Endothelial cell of umbilical vein (primary cell): Measurements from ENCODE around the gene PTPRZ1. TPM values are rescaled to one million over a fixed set of nuclear protein-coding genes. Genes with fewer than 3 reads are reported as not detected.

Source experiments
- BruUV-seq: library from RNA; stranded (reverse); fragments of 400-500 nt; replicated peaks from 2 replicates; lab custom pipeline; 2021; lab: Mats Ljungman, UMichigan
- CTCF ChIA-PET: fragments of 300-600, 350-600 bp; sonication (Branson Sonifier 250); formaldehyde crosslinking; loops from one replicate; lab custom pipeline; 2021; ENCODE audit warnings: antibody characterized with exemption, inconsistent platforms; lab: Charles Lee
- POLR2A ChIA-PET: fragments of 300-600, 350-600 bp; sonication (Branson Sonifier 250); formaldehyde crosslinking; loops from one replicate; lab custom pipeline; 2021; ENCODE audit warnings: antibody characterized with exemption, inconsistent platforms; lab: Charles Lee
- DNase-seq: peaks from one replicate; pipeline ENCODE4 v3.0.0-alpha.2; 2011; ENCODE audit warnings: low read depth, low spot score
- FAIRE-seq: peaks from 2 replicates; lab custom pipeline; 2011; peaks lifted over from hg19 to GRCh38; lab: Jason Lieb, UNC
- H2AFZ ChIP-seq: 2 replicates; pipeline ENCODE4 v1.6.0; 2012; ENCODE audit warnings: low read depth, low read length, control low read depth, inconsistent platforms
- H3K27ac ChIP-seq: 2 replicates; pipeline ENCODE4 v1.5.1; 2011; ENCODE audit warnings: low read depth, mild to moderate bottlenecking, control low read depth, low read length, moderate library complexity; ENCODE audit not compliant: insufficient read depth
- H3K27me3 ChIP-seq, 2 experiments: 2 replicates each; pipeline versions ENCODE4 v1.6.0 to v1.6.1; 2011; ENCODE audit warnings: low read length in 2 of 2, mixed read lengths in 1 of 2; ENCODE audit not compliant: control insufficient read depth in 2 of 2, insufficient read depth in 2 of 2
- H3K36me3 ChIP-seq, 2 experiments: 2 replicates in 1 of 2; 3 replicates in 1 of 2; pipeline ENCODE4 v1.5.1; 2011; ENCODE audit warnings: low read length in 2 of 2, mild to moderate bottlenecking in 1 of 2, moderate library complexity in 1 of 2; ENCODE audit not compliant: control insufficient read depth in 2 of 2, insufficient read depth in 2 of 2; ENCODE audit errors: extremely low read depth in 1 of 2
- H3K4me1 ChIP-seq: 3 replicates; pipeline ENCODE4 v1.5.1; 2011; ENCODE audit warnings: mild to moderate bottlenecking, low read length; ENCODE audit not compliant: control insufficient read depth, insufficient read depth; ENCODE audit errors: extremely low read depth
- H3K4me2 ChIP-seq: 2 replicates; pipeline ENCODE4 v1.6.1; 2011; ENCODE audit warnings: low read length, control low read depth, mixed read lengths; ENCODE audit not compliant: insufficient read depth
- H3K4me3 ChIP-seq, 3 experiments: fragments of 200-600 bp in 1 of 3; sonication (generic), shearing (Covaris generic) in 1 of 3; replicated peaks in 1 of 3; 2 replicates each; pipeline ENCODE4 v1.5.1; 2011 to 2016; ENCODE audit warnings: control low read depth in 3 of 3, low read length in 3 of 3, mild to moderate bottlenecking in 2 of 3, inconsistent platforms in 1 of 3, low read depth in 1 of 3, moderate library complexity in 1 of 3; ENCODE audit not compliant: insufficient read depth in 1 of 3
- H3K79me2 ChIP-seq: 2 replicates; pipeline ENCODE4 v1.6.0; 2012; ENCODE audit warnings: low read length, inconsistent platforms; ENCODE audit not compliant: control insufficient read depth, insufficient read depth
- H3K9ac ChIP-seq: replicated peaks from 2 replicates; pipeline ENCODE3; 2011; ENCODE audit warnings: low read length, control low read depth; ENCODE audit not compliant: insufficient read depth; ENCODE audit errors: extremely low read depth
- H3K9me1 ChIP-seq: replicated peaks from 3 replicates; pipeline ENCODE4 v1.6.0; 2011; ENCODE audit warnings: mild to moderate bottlenecking, low read length; ENCODE audit not compliant: control insufficient read depth, insufficient read depth; ENCODE audit errors: extremely low read depth
- H3K9me3 ChIP-seq: replicated peaks from 2 replicates; pipeline ENCODE4 v1.5.1; 2012; ENCODE audit warnings: low read length, inconsistent platforms; ENCODE audit not compliant: control insufficient read depth, insufficient read depth
- H4K20me1 ChIP-seq: replicated peaks from 2 replicates; pipeline ENCODE3; 2011; ENCODE audit warnings: mild to moderate bottlenecking, low read length; ENCODE audit not compliant: control insufficient read depth, insufficient read depth; ENCODE audit errors: extremely low read depth
- CTCF ChIP-seq, 2 donors: IDR thresholded peaks; 1 replicate in 1 of 2; 2 replicates in 1 of 2; pipeline ENCODE4 v1.5.1; 2011; ENCODE audit warnings: low read length in 2 of 2, mild to moderate bottlenecking in 2 of 2, moderate library complexity in 2 of 2, control low read depth in 1 of 2, inconsistent platforms in 1 of 2, low read depth in 1 of 2; ENCODE audit not compliant: insufficient read depth in 1 of 2; ENCODE audit errors: extremely low read depth in 1 of 2
- EZH2 ChIP-seq: IDR thresholded peaks from 2 replicates; pipeline ENCODE4 v1.6.1; 2012; ENCODE audit warnings: borderline replicate concordance, low read depth, mild to moderate bottlenecking, moderate library complexity, low read length, inconsistent platforms; ENCODE audit not compliant: severe bottlenecking
- FOS ChIP-seq: IDR thresholded peaks from 2 replicates; pipeline ENCODE4 v1.6.1; 2011; ENCODE audit warnings: mild to moderate bottlenecking, low read length, moderate library complexity, borderline replicate concordance; ENCODE audit not compliant: insufficient read depth
- GATA2 ChIP-seq: IDR thresholded peaks from 2 replicates; pipeline ENCODE4 v1.7.0; 2011; ENCODE audit warnings: low read depth, mild to moderate bottlenecking, moderate library complexity, mixed read lengths, low read length; ENCODE audit not compliant: insufficient read length, insufficient read depth
- JUN ChIP-seq: IDR thresholded peaks from 2 replicates; pipeline ENCODE4 v1.6.1; 2011; ENCODE audit warnings: borderline replicate concordance, low read depth; ENCODE audit not compliant: insufficient read length, insufficient read depth
- MAX ChIP-seq: IDR thresholded peaks from 2 replicates; pipeline ENCODE4 v1.6.1; 2011; ENCODE audit not compliant: insufficient read depth, insufficient read length
- MYC ChIP-seq: IDR thresholded peaks from one replicate; pipeline ENCODE4 v1.6.1; 2011; ENCODE audit warnings: mild to moderate bottlenecking, low read depth, low read length
- POLR2A ChIP-seq: IDR thresholded peaks from 2 replicates; pipeline ENCODE4 v1.6.1; 2012; ENCODE audit warnings: low read depth, mild to moderate bottlenecking, control low read depth, low read length
- dilution Hi-C: fragments of 300-500 bp; cut with MboI; formaldehyde crosslinking; loops from one replicate; pipeline ENCODE4 v1.15.0; 2019; ENCODE audit warnings: low sequenced_read_pairs; ENCODE audit not compliant: extremely low pct_ligation_motif_present
- intact Hi-C: fragments of 100-400 bp; cut with micrococcal nuclease; formaldehyde crosslinking; loops from one replicate; pipeline ENCODE4 v1.10.0; 2022
- polyA plus RNA-seq, 4 experiments: library from polyadenylated mRNA; depleted of rRNA in 3 of 4; stranded (reverse) in 3 of 4; unstranded in 1 of 4; fragments of >200 nt; gene quantifications; 2 replicates each; pipeline versions ENCODE4 v1.2.1 to v1.2.3, GENCODE V29; 2011 to 2012; ENCODE audit warnings: missing spikeins in 1 of 4
- total RNA-seq: library from RNA; stranded (reverse); gene quantifications from 2 replicates; pipeline ENCODE4 v1.2.3, GENCODE V29; 2021

Gene PTPRZ1
- total and polyA plus RNA-seq, 2 donors (not counting 3 experiments of a cell fraction or from before 2014, with no cell fraction given), result 0.07 TPM; not detected in 1

- ChIA-PET POLR2A (no interaction called here), CTCF (interaction anchor here (0.8 to 1.0 kb wide), 3 partner anchors 13 to 69 kb away, joined by 3 to 4 read pairs (median 3); no protein-coding TSS in a partner anchor)
- H3K79me2 ChIP-seq, result no peaks in the 10 kb centered on the region
- no peak overlapping the region for H3K27ac ChIP-seq
- TF ChIP-seq GATA2 (no peak), EZH2 (no peak), MAX (no peak), FOS (no peak), POLR2A (no peak), CTCF (IDR thresholded peaks at IDR 0.05; ENCODE audit: extremely low read depth in 1 of 2, insufficient read depth in 1 of 2, low read depth in 1 of 2, low read length in 2 of 2) (no peak), JUN (no peak), MYC (no peak)
- no peaks in the 10 kb centered on the region for H3K9me1 ChIP-seq
- H4K20me1 ChIP-seq, result no peaks in the 10 kb centered on the region
- H3K27me3 ChIP-seq, result no peaks in the 10 kb centered on the region
- no peaks in the 10 kb centered on the region for H3K36me3 ChIP-seq
- dilution Hi-C loops, result no loop called here
- H3K9me3 ChIP-seq, result no peaks in the 10 kb centered on the region
- DNase-seq (no peak), FAIRE-seq (no peak)
- BruUV-seq, result no TSS peak
- H3K4me2 ChIP-seq, result no peak overlapping the region
- no peaks in the 10 kb centered on the region for H3K4me1 ChIP-seq
- H3K4me3 ChIP-seq, result no peak overlapping the region
- H2AFZ ChIP-seq, result no peak overlapping the region
- no peak overlapping the region for H3K9ac ChIP-seq
- intact Hi-C loops, result no loop called here
Observed at GRCh38 chr7:122063146-122063545, 190.2 kb downstream of the PTPRZ1 start.
